Suprapubic skin (tissue), 4 donors: Measurements from ENCODE around the gene SSH3.

Experiments used
- CTCF ChIP-seq, 2 donors: fragments of 200-600 bp in 1 of 2; fragments of 450-650 bp in 1 of 2; sonication (generic) in 1 of 2; IDR thresholded peaks; one replicate each; pipeline ENCODE4 v1.5.1; 2016 to 2019; ENCODE audit warnings: antibody characterized with exemption in 2 of 2, mild to moderate bottlenecking in 1 of 2, moderate library complexity in 1 of 2
- EP300 ChIP-seq: sonication (generic); formaldehyde crosslinking; IDR thresholded peaks from one replicate; pipeline ENCODE4 v1.6.1; 2017; ENCODE audit warnings: antibody characterized with exemption
- POLR2A ChIP-seq, 2 donors: fragments of 450-650 bp; IDR thresholded peaks; one replicate each; pipeline ENCODE4 v1.6.1; 2017; ENCODE audit warnings: antibody characterized with exemption in 2 of 2, mild to moderate bottlenecking in 2 of 2, moderate library complexity in 2 of 2
- POLR2AphosphoS5 ChIP-seq, 3 donors: sonication (generic); formaldehyde crosslinking; IDR thresholded peaks; one replicate each; pipeline ENCODE4 v1.6.1; 2017; ENCODE audit warnings: antibody characterized with exemption in 3 of 3

DNA sequence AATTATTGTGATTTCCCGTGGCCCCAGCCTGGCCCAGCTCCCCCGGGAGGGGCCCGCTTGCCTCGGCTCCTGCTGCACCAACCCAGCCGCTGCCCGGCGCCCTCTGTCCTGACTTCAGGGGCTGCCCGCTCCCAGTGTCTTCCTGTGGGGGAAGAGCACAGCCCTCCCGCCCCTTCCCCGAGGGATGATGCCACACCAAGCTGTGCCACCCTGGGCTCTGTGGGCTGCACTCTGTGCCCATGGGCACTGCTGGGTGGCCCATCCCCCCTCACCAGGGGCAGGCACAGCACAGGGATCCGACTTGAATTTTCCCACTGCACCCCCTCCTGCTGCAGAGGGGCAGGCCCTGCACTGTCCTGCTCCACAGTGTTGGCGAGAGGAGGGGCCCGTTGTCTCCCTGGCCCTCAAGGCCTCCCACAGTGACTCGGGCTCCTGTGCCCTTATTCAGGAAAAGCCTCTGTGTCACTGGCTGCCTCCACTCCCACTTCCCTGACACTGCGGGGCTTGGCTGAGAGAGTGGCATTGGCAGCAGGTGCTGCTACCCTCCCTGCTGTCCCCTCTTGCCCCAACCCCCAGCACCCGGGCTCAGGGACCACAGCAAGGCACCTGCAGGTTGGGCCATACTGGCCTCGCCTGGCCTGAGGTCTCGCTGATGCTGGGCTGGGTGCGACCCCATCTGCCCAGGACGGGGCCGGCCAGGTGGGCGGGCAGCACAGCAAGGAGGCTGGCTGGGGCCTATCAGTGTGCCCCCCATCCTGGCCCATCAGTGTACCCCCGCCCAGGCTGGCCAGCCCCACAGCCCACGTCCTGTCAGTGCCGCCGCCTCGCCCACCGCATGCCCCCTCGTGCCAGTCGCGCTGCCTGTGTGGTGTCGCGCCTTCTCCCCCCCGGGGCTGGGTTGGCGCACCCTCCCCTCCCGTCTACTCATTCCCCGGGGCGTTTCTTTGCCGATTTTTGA is 17.5 kb upstream of the SSH3 start:
- TF ChIP-seq CTCF (IDR thresholded peaks at IDR 0.05) = no peak
- no peak for TF ChIP-seq POLR2A (IDR thresholded peaks at IDR 0.05)
- no peak for TF ChIP-seq POLR2AphosphoS5 (IDR thresholded peaks at IDR 0.05)
- no peak for TF ChIP-seq EP300
